Uterus (tissue), 4 donors: ENCODE data around the gene GAREM2. TPM values are rescaled to one million over a fixed set of nuclear protein-coding genes. Genes with fewer than 3 reads are reported as not detected.

ENCODE experiments used
- DNase-seq, 2 donors: peaks; one replicate each; pipeline ENCODE4 v3.0.0-alpha.2; 2019 to 2020
- H3K27ac ChIP-seq, 2 donors: fragments of 200-600 bp; sonication (generic); 1 replicate in 1 of 2; 2 replicates in 1 of 2; pipeline ENCODE4 v1.5.1; 2016 to 2018
- H3K27me3 ChIP-seq, 2 donors: fragments of 200-600 bp; sonication (generic); one replicate each; pipeline ENCODE4 v1.5.1; 2018 to 2019; ENCODE audit warnings: control low read depth in 1 of 2
- H3K36me3 ChIP-seq, 2 donors: fragments of 200-600 bp; sonication (generic); one replicate each; pipeline ENCODE4 v1.5.1; 2019; ENCODE audit warnings: control low read depth in 1 of 2
- H3K4me1 ChIP-seq, 2 donors: fragments of 200-600 bp; sonication (generic); one replicate each; pipeline ENCODE4 v1.5.1; 2018 to 2019; ENCODE audit warnings: control low read depth in 1 of 2
- H3K4me3 ChIP-seq, 2 donors: fragments of 200-600 bp; sonication (generic); 1 replicate in 1 of 2; 2 replicates in 1 of 2; pipeline ENCODE4 v1.5.1; 2018 to 2019; ENCODE audit warnings: mild to moderate bottlenecking in 1 of 2
- H3K9me3 ChIP-seq, 2 donors: fragments of 200-600 bp; sonication (generic); one replicate each; pipeline ENCODE4 v1.5.1; 2019; ENCODE audit warnings: control low read depth in 1 of 2
- POLR2A ChIP-seq, 2 donors: fragments of 450-650 bp; IDR thresholded peaks; one replicate each; pipeline ENCODE4 v1.6.1; 2016; ENCODE audit warnings: antibody characterized with exemption in 2 of 2, mild to moderate bottlenecking in 1 of 2, moderate library complexity in 1 of 2
- intact Hi-C: fragments of 100-400 bp; cut with DNase I; formaldehyde crosslinking; loops from one replicate; pipeline ENCODE4 v1.15.1; 2023; ENCODE audit warnings: low total_unique reads
- total RNA-seq, 4 donors: library from RNA; depleted of rRNA in 3 of 4; stranded (reverse); fragments of >200 nt in 3 of 4; gene quantifications; one replicate each; pipeline versions ENCODE4 v1.1.0 to v1.2.4, GENCODE V29; 2014 to 2023
- TF ChIP-seq, protein P1 (sequence below), 4 experiments: fragments of 200-600 bp in 2 of 4; fragments of 450-650 bp in 2 of 4; sonication (generic) in 2 of 4; IDR thresholded peaks; one replicate each; pipeline ENCODE4 v1.5.1; 2016 to 2019; ENCODE audit warnings: antibody characterized with exemption in 4 of 4, mild to moderate bottlenecking in 2 of 4, moderate library complexity in 1 of 4
- donor health status: DM: yes; HTN: yes; CAD: no.

Gene GAREM2
- total RNA-seq, 4 donors from 2014 or later: under 0.01 to 5.1 (median 2.2) TPM

DNA sequence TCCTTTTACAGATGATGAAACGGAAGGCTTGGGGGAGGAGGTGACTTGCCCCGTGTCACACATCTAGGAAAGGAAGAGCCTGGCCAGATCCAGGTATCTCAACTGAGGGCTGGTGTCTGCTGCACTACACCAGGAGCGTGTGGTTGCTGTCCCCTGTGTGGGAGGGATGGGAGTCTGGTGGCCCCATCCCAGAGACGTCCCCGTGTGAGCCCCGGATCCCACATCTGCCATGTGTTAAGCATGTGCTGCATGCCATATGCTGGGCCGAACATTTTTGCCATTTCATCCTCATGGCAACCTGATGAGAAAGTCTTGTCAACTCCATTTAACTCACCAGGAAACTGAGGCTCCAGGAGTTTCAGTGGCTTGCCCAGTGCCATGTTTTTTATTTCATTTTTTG lies 4.2 kb downstream of the GAREM2 start:
- H3K4me1 ChIP-seq: peaks cover 0 to 11% of the 10 kb centered on the region in 2 donors
- no peak overlapping the region for H3K27ac ChIP-seq
- peaks cover 17% of the 10 kb centered on the region in 2 donors for H3K27me3 ChIP-seq
- no peak overlapping the region for H3K4me3 ChIP-seq
- no peak for DNase-seq
- no peaks in the 10 kb centered on the region for H3K9me3 ChIP-seq
- intact Hi-C loops: no loop called here
- no peaks in the 10 kb centered on the region for H3K36me3 ChIP-seq
- TF ChIP-seq POLR2A (IDR thresholded peaks at IDR 0.05): no peak
- TF ChIP-seq, protein P1, sequence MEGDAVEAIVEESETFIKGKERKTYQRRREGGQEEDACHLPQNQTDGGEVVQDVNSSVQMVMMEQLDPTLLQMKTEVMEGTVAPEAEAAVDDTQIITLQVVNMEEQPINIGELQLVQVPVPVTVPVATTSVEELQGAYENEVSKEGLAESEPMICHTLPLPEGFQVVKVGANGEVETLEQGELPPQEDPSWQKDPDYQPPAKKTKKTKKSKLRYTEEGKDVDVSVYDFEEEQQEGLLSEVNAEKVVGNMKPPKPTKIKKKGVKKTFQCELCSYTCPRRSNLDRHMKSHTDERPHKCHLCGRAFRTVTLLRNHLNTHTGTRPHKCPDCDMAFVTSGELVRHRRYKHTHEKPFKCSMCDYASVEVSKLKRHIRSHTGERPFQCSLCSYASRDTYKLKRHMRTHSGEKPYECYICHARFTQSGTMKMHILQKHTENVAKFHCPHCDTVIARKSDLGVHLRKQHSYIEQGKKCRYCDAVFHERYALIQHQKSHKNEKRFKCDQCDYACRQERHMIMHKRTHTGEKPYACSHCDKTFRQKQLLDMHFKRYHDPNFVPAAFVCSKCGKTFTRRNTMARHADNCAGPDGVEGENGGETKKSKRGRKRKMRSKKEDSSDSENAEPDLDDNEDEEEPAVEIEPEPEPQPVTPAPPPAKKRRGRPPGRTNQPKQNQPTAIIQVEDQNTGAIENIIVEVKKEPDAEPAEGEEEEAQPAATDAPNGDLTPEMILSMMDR (IDR thresholded peaks at IDR 0.05): no peak

DNA sequence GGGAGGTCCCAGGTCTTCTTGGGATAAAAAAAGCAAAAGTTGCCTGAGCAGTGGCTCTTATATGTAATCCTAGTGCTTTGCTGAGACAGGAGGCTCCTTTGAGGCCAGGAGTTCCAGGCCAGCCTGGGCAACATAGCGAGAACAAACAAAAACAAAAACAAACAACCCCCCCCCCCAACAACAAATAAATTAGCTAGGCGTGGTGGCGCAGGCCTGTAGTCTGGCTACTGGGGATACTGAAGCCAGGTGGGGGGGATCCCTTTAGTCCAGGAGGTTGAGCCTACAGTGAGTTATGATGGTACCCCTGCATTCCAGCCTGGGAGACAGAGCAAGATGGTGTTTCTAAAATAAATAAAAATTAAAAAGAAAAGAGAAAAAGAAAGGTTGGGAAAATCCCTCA lies 5.4 kb downstream of the GAREM2 start:
- TF ChIP-seq, protein P1 (IDR thresholded peaks at IDR 0.05): no peak
- TF ChIP-seq POLR2A (IDR thresholded peaks at IDR 0.05): no peak
- peaks cover 0 to 9% of the 10 kb centered on the region in 2 donors for H3K4me1 ChIP-seq
- no peaks in the 10 kb centered on the region for H3K9me3 ChIP-seq
- peaks cover 11 to 16% of the 10 kb centered on the region in 2 donors for H3K27me3 ChIP-seq
- DNase-seq: no peak
- no peak overlapping the region for H3K27ac ChIP-seq
- H3K4me3 ChIP-seq: no peak overlapping the region
- intact Hi-C loops: no loop called here
- H3K36me3 ChIP-seq: no peaks in the 10 kb centered on the region

DNA sequence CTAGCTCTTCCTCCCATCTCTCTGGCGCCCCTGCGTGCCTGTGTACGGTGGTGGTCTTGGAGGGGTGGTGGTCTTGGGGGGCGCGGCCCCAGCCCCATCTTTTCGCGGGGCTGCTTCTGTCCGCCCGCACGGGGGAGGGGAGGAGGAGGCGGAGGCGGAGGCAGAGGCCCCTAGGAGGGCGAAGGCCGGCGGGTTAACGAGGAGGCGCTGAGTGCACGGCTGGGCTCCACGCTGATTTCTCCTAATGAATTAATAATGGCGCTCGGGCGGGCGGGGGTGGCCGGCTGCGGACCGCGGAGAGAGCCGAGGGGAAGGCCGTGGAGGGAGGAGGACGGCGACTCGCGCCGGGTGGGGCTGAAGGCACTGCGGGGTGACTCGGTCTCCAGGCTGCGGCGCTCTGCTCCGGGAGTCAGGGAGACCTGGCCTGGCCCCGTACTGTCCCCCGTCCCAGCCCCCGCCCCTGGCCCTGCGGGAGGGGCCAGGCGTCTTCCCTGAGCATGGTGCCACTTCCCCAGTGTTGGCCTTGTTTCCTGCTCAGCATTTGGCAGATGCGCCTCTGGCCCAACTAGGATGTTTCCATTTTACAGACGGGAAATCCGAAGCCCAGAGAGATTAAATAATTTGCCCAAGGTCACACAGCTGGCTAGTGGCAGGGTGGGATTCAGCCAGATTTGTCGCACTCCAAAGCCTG lies 6.0 kb downstream of the GAREM2 start:
- peak overlapping the region; percentile 13 to 43 for H3K4me3 ChIP-seq
- no peak overlapping the region for H3K27ac ChIP-seq
- H3K36me3 ChIP-seq: no peaks in the 10 kb centered on the region
- H3K4me1 ChIP-seq: peaks cover 0 to 2% of the 10 kb centered on the region in 2 donors
- no peaks in the 10 kb centered on the region for H3K9me3 ChIP-seq
- no peak for DNase-seq
- intact Hi-C loops: no loop called here
- peaks cover 5 to 10% of the 10 kb centered on the region in 2 donors for H3K27me3 ChIP-seq
- TF ChIP-seq, protein P1 (IDR thresholded peaks at IDR 0.05): no peak
- TF ChIP-seq POLR2A (IDR thresholded peaks at IDR 0.05): no peak

DNA sequence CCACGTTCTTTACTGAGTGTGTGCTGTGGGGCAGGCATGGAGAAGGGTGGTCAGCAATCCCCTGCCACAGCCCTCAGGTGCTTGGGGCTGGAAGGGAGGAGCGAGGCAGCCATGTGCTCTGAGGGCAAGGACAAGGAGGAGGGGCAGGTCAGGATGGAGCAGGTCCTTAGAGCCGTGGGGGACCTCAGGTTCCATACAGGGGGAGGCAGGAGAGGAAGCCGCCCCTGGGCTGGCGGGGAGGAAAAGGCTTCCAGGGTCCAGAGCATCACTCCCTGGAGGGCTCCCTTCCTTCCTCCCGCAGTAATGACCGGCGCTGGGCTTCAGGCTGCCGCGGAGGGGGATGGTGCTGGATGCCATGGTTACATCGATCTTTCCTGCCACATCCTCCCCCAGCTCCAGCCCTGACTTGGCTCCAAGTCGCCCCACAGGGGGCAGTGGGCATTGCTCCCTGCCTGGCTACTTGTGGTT lies 6.6 kb downstream of the GAREM2 start:
- intact Hi-C loops: no loop called here
- Histone ChIP-seq H3K27ac (no peak overlapping the region), H3K4me3 (peak overlapping the region in 1 of 2 donors; percentile 43), H3K36me3 (no peaks in the 10 kb centered on the region), H3K27me3 (peaks cover 0 to 4% of the 10 kb centered on the region in 2 donors), H3K4me1 (no peaks in the 10 kb centered on the region), H3K9me3 (no peaks in the 10 kb centered on the region)
- DNase-seq: no peak
- no peak for TF ChIP-seq POLR2A (IDR thresholded peaks at IDR 0.05)
- TF ChIP-seq, protein P1 (IDR thresholded peaks at IDR 0.05): no peak

DNA sequence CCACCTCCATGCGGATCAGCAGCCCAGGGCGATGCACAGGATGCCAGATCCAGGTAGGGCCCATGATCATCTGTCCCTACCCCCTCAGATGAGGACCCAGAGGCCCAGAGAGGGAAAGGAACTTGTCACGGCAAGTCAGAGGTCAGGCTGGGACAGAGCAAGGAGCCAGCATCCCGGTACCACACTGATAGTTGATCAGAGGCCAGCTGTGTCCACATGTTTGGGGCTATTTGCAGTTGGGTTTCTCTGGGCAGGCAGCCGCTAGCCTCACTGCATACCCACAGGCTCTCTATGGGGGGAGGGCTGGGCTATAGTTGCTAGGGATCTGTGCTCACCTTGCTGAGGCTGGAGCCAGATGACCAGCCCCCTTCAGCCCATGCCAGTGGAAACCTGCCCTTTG lies 9.6 kb downstream of the GAREM2 start:
- H3K4me1 ChIP-seq: no peaks in the 10 kb centered on the region
- no peaks in the 10 kb centered on the region for H3K9me3 ChIP-seq
- intact Hi-C loops: loop anchor here (10.0 kb wide), 1 partner anchor 198 kb away; the partner anchor contains the start of gene KIF3C
- no peaks in the 10 kb centered on the region for H3K27me3 ChIP-seq
- H3K4me3 ChIP-seq: no peak overlapping the region
- TF ChIP-seq, protein P1 (IDR thresholded peaks at IDR 0.05): no peak
- TF ChIP-seq POLR2A (IDR thresholded peaks at IDR 0.05): no peak
- no peaks in the 10 kb centered on the region for H3K36me3 ChIP-seq
- H3K27ac ChIP-seq: no peak overlapping the region
- no peak for DNase-seq
